Embryonic facial prominence (tissue), 1 donor: ENCODE measurements around the gene MIER2.

Experiments used
- DNase-seq: peaks from one replicate; pipeline ENCODE4 v3.0.0-alpha.2; 2016; ENCODE audit errors: extremely low spot score

The MIER2 gene

DNA sequence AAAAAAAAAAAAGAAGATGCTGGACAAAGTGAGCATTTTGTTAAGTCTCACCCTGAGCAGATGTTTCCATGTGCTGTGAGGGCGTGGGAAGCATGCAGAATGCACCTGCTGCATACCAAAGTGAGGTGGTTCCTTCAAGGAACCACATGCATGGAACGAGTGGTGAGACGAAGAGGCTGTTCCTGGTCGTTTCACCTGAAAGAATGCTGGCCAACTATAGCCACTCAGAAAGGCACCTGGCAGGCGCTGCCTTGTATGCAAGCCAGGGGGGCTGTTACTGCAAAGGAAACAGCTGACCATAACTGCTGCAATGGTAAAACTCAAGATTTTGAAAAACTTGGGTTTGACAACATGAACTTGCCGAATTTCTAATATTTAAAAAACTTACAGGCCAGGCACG lies 14.7 kb downstream of the MIER2 start:
- DNase-seq: no peak

- DNase-seq: no peak
Observed at GRCh38 chr19:328025-328505, 16.5 kb downstream of the MIER2 start.

DNA sequence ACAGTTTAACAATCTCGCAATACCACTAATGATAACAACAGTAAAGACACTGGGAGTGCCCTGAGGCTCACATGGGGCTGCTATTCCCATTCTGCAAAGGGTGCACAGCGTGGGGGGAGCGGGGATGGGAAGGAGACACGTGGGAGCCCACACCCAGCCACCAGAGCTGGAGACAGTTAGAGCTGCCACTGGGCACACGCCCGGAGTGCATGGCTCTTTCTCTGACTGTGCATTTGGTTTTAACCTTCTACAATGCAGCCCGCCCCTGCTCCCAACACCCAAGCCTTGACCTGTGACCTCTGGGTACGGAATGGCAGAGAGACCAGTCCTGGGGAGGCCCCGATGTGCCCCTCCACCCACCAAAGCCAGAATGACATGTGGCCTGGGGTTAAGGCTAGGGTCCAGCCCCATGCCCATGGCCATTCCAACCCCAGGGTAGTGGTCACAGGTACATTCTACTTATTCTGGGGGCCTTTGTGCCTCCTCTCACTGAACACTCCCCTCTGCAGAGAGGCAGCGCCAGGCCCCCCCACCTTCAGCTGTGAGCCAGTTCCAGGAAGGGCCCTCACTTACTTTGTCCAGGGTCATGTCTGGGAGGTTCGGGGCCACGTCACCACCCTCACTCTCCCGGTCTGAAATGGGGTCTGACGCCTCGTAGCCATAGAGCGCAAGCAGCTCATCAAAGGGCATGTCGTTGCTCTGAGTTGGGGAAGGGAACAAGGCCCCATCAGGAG lies 17.1 kb downstream of the MIER2 start:
- DNase-seq: no peak

GRCh38 chr19:326871-327270 lies 17.7 kb downstream of the MIER2 start:
- no peak for DNase-seq

DNA sequence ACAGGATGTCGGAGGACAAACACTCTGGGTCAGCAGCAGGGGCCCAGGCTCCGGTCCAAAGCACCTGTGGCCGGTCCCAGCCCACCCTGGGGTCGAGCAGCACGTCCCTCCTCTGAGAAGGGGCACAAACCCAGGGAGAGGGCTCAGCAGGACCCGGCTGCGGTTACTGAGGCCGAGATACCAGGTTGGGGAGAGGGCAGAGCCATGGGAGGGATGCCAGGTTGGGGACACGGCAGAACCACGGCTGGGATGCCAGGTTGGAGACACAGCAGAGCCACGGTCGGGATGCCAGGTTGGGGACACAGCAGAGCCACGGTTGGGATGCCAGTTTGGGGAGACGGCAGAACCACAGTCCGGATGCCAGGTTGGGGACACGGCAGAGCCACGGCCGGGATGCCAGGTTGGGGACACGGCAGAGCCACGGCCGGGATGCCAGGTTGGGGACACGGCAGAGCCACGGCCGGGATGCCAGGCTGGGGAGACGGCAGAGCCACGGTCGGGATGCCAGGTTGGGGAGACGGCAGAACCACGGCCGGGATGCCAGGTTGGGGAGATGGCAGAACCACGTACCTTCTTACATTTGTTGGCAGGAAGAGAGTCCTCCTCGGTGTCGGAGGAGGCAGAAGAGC lies 18.5 kb downstream of the MIER2 start:
- DNase-seq: no peak

DNA sequence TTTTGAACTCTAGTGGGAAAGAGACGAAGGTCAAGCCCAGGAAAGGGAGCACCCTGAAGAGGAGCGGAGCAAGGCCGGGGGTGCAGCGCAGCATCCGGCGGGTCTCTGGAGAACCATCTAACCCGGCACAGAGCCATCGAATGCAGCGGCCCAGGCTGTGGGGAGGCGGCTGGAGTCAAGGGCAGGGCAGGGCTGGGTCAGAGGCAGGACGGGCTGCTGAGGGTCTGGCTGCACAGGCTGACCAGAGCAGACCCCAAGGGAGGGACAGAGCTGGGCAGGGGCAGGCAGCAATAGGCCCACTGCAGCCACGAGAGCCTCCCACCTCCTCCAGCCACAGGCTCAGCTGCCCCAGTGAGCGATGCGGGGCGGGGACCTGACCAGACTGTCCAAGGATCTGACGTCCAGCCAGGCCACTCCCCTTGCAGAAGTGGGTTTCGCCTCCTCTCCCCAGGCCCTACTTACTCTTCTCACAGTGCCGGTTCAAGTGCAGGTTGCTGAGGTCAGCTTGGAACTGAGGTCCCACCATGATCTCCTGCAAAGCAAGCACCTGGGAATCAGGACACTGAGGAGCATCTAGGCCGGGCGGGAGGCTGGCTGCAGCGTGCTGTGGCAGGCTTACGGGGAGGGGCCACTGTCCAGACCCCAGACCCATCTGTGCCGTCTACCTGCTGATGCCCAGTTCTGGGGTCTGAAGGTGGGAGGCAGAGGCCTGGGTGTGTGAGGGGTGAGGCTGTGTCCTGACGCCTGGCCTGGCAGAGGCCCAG lies 19.2 kb downstream of the MIER2 start:
- no peak for DNase-seq

GRCh38 chr19:324716-325115 lies 19.9 kb downstream of the MIER2 start:
- no peak for DNase-seq

- no peak for DNase-seq
Observed at GRCh38 chr19:322616-323015, 22.0 kb downstream of the MIER2 start.

- DNase-seq: no peak
Observed at GRCh38 chr19:318509-318774, 26.2 kb downstream of the MIER2 start.

- no peak for DNase-seq
Observed at GRCh38 chr19:317710-318508, 26.7 kb downstream of the MIER2 start.

GRCh38 chr19:315811-316210 lies 28.8 kb downstream of the MIER2 start:
- no peak for DNase-seq

DNA sequence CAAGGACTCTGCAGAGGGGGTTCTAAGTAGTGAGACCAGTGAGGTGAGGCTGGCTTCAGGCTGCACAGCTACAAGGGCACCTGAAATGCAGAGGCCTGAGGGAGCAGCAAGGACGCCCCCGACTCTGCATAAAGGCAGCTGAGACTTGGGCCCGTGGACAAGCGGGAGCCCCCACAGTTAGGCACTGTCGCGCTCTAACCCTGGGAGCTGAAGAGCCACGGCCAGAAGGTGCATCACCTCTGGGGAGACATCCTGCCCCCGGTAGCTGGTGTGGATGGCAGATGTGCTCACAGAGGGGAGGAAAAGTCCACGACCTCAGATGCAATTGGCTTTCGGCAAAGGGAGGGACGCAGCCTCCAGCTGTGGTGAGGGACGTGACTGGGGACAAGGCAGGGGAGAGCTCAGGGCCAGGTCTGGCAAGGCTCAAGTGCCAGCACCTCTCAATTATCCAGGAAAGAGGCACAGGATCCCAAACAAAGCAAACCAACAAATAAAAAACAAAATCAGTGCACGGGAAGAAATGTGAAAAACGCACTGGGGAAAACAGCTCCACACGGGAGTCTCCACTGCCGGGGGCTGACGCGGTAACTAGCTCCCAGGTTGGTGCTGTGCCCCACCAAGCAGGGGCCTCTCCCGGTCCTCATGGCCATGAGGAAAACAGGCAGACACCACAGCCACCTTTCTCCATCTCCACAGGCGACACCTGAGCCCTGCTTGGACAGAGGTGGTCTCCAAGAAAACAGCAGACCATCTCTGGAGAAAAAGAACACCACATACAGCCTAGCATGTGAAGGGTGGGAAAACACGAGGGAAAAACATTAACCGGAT lies 30.4 kb downstream of the MIER2 start:
- DNase-seq: no peak

DNA sequence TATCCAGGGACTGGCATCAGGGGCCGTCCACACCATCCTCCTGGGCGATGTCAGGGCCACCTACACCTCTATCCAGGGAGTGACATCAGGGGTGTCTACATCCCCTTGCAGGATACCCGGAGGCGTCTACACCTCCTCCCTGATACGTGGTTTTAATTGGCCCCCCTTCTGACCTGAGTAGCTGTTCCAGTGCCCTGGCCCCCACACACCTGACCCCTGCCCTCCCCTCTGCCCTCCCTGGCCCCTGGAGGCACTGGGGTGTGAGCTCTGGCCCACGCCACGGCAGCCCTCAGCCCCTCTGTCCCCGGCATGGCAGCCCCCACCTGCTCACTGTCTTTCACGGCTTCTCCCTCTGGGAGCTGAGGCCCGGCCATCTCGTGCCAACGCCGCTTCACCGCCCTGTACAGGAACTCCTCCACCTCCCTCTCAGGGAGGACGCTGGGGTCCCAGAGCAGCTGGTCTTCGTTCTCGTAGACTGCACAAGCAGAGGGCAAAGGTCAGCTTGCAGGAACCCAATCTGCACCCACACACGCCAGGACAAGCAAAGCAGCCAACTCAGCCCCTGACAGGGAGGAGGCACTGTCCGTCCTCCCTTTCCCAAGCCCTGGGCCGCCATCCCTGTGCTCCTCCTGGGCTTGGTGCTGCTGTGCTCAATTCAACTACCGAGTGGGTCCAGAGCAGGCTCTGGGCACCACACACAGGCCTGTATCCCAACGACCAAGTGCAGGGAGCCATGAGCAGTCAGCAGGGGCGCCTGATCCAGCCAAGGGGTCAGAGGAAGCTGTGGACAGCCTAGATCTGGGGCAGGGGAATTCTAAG lies 31.2 kb downstream of the MIER2 start:
- no peak for DNase-seq

GRCh38 chr19:311813-312261 lies 32.8 kb downstream of the MIER2 start:
- DNase-seq: no peak

DNA sequence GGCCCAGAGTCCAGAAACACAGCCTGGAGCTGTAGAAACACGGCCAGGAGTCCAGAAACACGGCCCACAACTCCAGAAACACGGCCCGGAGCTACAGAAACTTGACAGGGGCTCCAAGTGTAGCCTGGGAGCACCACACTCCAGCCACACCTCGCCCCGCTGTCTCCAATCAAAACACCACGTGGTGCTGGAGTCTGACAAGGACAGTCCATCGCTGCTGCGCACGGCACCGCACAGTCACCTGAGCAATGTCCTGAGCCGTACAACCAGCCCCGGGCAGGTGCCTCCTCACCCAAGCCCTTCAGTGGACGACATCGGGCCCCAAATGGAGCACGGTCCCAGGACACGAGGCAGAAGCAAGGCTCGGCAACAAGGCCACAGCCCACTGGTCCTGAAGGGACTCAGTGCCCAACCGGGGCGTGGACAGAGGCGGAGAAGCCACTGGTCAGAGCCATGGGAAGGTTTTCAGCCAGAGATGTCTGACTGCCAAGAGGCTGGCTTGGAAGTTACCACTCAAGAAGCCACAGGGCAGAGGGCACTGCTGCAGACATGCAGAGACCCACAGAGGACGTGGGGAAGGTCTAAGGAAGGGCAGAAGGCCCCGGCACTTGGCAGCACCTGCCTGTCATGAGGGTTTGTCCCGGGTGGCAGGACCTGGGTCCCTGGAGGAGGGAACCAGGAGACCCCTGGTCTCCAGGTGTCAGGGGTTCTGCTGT lies 33.7 kb downstream of the MIER2 start:
- no peak for DNase-seq

DNA sequence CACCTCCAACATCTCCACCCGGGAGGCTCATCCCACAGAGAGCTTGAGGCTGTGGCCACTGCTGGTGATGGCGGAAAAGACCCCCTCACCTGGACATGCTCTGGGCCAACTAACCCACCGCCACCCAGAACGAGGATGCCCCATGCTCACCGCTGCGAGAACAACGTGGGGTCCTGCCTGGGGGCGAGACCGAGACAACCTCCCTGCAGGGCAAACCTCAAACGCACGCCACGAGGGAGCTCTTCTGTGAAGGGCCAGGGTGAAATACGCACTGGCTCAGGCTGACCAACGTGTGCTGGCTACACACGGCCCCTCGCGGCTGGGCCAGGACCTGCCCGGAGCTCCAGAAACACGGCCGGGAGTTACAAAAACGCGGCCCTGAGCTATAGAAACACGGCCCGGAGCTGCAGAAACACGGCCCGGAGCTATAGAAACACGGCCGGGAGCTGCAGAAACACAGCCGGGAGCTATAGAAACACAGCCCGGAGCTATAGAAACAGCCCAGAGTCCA lies 34.4 kb downstream of the MIER2 start:
- peak; percentile 14 for DNase-seq

DNA sequence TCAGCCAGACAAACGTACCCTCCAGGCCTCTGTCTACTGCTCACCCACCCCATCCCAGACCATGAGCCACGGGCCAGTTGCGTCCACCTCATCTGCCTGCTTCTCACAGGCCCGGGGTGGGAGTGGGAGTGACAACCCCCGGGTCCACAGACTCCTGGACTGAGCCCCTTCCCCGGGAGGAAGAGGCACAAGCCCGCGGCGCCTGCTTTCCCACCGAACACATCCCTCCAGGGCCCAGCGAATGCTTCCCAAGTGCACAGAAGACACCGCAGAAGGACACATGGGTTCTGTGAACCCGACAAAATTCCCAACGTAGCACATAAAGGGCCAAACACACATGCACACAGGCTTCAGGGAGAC lies 35.4 kb downstream of the MIER2 start:
- DNase-seq: no peak

DNA sequence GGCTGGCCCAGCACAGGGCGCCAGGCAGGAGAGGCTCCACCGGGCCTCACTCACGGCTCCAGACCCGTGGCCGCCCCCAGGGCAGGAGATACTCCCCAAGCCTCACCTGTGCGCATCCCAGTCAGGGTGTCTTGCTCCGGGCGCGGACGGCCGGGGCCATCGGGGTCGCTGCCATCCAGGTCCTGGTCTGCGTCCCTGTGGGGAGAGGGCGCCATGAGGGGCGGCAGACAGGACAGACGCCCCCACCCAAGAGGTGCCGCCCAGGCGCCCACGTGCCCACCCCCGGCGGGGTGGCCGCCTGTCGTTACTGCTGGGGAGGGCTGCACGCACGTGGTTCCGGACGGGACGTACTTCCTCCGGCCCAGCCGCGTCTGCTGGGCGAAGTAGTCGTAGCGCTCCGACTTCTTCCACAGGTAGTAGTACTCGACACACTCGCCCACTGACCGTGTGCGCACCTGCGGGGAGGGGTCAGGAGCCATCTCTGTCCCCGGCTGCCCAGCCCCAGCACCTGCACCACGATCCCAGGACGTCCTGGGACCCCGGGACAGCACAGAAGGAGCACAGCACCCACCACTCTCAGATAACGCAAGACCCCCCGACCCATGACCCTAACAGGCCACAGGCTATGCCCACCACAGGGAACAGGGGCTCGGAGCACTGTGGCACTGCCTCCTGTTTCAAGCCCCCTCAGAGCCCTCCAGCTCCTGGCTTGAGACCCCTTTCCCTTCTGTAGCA lies 36.0 kb downstream of the MIER2 start:
- DNase-seq: no peak
